SKM-1 treated with dmso at 0.1 percent for 144 hours (cell line): ENCODE measurements around the gene MROH8.
A peak's percentile ranks its signal among the peaks of the same experiment; 100 is the strongest.

Experiments
- DNase-seq: peaks from one replicate; lab custom pipeline; 2025; ENCODE audit not compliant: unreplicated experiment; lab: John Stamatoyannopoulos, UW

The MROH8 gene

DNA sequence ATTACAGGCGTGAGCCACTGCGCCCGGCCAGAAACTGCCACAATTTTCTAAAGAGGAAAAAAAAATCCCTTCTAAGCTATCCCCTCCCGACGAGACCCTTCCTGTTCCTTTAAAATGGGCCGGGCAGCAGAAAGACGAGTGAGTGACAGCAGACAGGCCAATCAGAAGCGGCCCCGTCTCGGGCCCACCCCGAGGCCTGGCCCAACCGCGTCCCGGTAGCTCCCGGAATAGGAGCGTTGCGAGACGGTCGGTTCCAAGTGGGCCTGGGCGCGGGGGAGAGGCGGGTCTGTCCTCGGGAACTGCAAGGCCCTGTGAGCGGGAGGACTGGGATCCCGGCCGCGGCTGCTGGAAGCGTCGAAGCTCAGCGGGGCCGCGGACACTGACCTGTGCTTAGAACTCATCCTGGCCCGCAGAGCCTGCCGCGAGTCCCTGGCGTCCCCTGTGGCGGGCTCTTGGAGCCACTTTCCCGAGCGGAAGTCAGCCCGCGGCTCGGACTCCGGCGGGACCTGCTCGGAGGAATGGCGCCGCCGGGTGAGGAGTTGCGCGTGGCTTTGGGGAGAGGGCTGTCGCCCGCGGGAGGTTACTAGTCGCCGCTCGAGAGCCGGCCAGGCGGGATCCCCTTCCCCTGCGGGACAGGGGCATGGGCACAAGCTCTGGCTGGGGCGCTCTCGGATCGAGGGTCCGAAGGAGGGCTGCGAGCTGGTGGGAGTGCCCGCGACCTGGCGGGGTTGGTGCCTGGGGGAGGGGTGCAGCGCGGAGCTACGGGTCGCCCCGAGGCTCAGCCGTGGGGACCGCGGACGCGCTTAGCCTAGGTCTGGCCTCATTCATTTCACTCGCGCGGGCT, at the start of gene MROH8, which contains the start of gene RPN2:
MROH8 (minus strand) TSS at position 710 of the 844 bp plus-strand sequence.
RPN2 (plus strand) TSS at position 492 of the 844 bp plus-strand sequence; CDS start at position 519, 27 bp downstream.
- peak; percentile 96 for DNase-seq

DNA sequence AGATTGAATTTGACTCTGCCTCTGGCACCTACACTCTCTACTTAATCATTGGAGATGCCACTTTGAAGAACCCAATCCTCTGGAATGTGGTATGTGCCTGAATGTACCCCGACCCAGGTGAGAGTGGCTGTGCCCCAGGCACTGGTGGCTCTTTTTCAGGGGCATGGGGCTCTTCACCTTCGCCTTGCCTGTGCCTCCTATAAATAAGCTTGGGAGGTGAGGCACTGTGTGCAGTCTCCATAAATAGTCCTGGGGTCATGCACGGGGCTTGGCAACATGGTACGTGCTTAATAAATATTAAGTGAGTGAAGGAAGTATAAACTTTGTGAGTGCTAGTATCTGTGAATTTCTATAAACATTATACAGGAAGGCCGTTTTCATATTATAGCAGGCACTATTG, 49.3 kb upstream of the MROH8 start:
- DNase-seq: no peak

DNA sequence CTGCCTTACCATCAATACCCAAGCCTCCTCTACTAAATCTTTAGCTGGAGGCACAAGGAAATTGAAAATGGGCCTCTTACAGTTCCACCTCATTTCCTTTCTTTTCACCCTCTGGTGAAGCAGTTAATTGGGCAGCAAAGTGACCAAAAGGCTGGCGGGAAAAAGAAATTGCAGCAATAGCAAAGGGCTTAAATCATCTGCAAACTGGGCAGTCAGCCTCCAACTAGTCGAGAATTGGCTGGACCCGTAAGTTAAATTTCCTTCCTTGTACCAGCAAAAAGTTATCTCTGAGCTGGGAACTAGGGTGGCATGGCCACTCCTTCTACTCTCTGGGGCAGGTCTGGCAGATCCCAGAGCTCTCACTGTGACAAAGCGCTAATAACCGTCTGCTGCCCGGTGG, 48.7 kb upstream of the MROH8 start:
- DNase-seq: no peak

DNA sequence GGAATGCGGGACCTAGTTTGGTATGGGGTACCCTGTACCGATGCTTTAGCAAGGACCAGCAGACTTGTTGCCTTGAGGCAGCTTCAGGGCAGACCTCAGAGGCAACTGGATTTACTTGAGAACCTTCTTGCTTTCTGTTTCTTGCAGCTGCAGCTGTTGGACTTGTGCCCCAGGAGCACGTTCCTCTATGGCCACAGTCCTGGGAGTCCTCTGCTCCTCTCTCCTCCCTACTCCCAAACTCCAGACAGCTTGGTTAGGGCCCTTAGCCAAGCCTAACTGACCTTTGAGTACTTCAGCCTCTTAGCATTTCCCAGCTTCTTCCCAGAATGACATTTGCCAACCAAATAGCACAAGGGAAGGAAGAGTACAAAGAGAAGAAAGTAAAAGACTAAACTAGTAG, 47.5 kb upstream of the MROH8 start:
- DNase-seq: no peak

DNA sequence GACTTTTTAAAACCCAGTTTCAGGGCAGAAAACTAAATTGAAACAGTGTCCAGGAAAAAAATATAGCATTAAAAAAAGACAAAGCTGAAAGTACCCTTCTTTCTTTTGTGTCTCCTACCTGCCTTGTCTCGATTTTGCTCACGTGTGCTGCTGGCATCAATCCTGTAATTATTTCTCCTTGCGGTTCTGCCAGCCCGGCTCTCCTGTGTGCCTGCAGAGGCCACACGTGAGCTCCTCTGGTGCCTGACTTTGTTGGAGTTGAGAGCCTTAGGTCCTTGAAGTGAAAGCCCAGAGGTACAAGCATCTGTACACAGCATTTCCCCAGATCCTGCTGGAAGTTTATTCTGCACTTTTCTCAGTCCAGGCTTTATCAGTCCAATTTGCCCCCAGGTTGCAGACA, 45.8 kb upstream of the MROH8 start:
- no peak for DNase-seq

DNA sequence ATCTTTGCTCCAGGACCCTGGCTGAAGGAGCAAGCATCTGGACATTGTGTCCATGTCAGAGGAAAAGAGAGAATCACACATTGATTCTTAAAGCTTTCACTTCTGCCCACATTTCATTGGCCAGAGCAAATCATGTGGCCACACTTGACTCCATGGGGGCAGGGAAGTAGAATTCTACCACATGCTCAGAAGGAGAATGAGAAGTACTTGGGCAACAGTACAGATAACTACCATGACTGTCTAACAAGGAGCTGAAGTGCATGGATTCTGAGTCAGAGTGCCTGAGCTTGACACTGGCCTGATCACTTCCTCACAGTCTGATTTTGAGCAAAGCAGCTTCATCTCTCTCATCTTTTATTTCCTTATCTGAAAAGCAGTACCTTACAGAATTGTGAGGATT, 43.7 kb upstream of the MROH8 start:
- DNase-seq: peak; percentile 91

DNA sequence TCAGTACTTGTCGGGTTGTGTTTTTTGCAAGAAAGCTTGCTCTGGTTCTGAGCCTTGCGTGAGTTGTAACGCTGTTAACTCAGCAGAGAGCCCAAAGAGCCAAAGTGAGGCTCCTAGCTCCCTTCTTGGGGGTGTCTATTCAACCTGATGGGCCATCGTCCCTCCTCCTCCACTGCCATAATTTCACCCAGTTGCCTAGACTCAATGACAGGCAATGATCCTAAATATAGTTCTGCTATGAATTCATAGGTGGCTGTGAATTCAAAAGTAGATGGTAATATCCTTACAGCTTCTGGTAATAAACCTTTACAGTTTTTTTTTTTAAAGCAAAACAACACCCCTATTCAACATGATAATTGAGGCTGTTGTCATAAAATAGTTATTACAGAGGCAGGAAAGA, 42.7 kb upstream of the MROH8 start:
- DNase-seq: no peak

DNA sequence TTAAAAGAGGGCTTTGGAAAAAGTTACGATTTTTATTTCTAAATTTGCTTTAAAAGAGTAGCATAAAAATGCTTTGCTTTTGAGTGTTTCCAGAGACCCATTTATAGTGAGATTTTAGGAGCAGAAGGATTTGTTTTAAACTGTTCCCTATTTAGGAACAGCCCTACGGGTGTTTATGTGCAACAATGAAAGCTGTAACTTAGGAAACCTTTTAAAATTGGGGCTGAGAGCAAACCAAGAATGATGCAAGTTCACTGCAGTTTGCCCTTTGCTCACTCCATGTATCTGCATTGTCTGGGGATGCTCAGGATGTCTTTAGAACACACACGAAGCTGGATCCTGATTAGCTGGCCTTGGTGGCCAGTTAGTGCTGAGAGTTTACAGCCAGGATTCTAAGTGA, 41.4 kb upstream of the MROH8 start:
- DNase-seq: no peak

DNA sequence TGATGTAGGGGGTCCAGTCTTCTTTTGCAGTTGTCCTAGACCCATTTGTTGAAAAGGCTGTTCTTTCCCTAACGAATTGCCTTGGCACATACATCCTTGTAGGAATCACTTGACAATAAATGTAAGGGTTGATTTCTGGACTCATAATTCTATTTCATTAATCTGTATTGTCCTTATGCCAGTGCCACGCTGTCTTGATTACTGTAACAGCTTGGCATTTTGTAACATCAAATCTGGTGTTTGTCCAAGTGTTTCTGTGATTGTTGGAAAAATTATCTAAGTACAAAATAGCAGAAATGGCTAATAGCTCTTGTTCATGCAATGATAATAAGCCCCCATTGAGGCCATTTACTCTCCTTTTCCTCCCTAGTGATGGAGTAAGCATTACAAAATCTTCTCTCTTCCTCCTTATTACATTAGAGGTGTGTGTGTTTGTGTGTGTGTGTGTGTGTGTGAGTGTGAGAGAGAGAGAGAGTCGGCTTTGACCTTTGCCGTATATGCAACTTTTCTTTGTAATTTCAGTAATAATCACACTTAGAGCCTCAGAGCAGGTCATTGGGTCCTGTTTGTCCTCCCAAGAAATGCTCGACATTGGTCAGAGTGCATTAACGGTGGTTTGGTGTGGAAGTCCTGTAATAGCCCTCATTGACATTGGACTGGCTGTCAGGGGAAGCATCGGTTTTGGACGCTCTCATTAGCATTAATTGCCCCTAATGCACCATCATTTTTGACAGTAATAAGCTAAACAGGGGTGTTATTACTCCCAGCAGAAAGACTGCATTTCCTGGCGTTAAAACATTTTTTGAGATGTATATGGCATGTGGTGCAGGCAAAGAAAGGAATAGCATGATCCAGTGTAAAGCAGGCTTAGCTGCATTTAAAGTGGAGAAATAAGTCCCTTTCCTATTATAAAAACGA, 40.7 kb upstream of the MROH8 start:
- no peak for DNase-seq

DNA sequence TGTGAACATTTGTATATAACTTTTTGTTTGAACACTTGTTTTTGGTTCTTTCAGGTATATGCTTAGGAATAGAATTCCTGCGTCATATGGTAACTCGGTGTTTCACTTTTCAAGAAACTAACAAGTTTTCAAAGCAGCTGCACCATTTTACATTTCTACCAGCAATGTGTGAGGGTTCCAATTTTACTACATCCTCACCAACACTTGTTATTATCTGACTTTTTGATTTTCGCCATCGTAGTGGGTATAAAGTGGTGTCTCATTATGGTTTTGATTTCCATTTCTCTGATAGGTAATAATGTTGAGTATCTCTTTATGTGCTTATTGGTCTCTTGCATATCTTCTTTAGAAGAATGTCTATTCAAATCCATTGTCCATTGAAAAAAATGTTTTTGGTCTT, 39.6 kb upstream of the MROH8 start:
- no peak for DNase-seq

DNA sequence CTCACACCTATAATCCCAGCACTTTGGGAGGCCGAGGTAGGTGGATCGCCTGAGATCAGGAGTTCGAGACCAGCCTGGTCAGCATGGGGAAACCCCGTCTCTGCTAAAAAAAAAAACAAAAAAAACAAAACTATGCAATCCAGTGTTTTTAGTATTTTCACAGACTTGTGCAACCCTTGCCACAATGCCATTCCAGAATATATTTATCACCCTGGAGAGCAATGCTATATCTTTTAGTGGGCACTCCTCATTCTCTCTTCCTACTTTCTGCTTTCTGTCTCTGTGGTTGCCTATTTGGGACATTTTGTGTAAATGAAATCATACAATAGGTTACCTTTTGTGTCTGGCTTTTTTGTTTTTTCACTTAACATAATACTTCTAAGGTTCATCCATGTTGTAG, 39.1 kb upstream of the MROH8 start:
- DNase-seq: no peak

DNA sequence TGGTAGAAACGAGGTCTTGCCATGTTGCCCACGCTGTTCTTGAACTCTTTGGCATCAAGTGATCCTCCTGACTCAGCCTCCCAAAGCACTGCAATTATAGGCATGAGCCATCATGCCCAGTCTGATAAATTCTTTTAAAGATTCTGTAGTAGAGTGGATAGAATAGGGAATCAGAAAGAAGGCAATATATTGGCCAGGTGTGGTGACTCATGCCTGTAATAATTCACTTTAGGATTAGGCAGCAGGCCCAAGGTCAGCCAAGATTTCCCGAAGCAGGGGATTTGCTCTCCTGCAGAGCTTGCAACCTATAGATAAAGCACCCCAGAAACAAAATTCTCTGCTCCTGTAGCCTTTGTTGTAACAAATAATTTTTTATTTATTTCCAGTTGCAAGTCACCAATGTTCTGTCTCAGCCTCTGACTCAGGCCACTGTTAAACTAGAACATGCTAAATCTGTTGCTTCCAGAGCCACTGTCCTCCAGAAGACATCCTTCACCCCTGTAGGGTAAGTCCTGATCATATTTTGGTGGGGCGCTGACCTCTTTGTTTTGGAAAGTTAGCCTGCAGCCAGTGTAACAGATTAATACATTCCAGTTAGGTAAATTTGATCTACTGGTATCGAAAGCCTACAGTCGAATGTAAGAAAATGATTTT, 30.4 kb upstream of the MROH8 start:
- no peak for DNase-seq

DNA sequence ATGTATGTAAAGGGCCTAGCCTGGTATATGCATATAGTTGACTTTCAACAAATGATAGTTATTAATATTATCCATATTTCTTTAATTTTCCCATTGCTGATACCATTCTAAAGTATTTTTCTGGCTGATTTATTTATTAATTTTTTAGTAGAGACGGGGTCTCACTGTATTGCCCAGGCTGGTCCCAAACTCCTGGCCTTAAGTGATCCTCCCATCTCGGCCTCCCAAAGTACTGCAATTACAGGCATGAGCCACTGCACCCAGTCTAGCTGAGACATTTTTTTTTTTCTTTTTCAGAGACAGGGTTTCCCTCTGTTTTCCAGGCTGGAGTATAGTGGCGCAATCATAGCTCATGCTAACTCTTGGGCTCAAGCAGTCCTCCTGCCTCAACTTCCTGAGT, 29.8 kb upstream of the MROH8 start:
- DNase-seq: no peak

DNA sequence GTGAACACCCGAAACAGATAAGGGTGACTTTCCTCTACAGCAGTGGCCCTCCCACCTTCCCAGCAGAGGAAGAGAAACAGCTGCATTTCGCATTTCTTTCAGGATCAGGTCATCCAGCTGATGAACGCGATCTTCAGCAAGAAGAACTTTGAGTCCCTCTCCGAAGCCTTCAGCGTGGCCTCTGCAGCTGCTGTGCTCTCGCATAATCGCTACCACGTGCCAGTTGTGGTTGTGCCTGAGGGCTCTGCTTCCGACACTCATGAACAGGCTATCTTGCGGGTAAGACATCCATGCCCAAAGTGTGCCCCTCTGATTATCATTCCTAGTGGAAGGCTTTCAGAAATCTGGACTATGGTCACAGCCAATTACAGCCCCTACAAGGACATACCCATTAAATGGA, 27.8 kb upstream of the MROH8 start:
- no peak for DNase-seq

DNA sequence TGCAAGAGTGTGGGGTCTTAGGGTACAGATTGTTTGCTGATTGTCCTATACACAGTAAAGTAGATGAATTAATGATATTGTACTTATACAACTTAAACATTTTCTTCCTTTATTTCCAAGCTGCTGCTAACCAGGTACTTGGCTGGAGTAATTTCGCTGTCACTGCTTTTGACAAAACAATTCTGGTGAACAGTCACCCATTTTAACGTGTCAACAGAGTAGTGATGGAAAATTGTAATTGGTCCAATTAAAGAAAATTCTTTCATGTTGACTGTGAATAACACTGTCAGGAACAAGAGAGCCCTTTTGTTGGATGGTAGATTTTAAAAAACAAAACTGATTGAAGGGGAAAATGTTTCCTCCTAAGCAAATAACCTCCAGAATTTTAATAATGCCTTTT, 26.4 kb upstream of the MROH8 start:
- no peak for DNase-seq

DNA sequence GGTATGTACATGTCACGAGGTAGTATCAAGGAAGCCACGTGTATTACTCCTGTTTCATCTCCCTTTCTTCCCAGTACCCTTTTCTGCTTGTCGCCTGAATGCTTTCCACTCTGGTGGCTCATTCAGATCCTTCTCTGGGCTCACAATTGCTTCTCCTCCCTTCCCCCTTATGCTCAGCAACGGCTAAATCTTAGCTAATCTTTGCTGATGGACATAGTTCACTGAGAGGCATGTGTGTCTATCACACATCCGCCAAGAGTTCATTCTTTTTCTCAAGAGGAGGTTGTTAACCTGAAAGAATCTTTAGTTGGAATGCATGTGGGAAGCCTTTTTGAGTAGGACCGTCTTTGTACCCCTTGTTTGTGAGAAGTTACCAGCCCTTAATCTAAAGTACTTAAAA, 25.8 kb upstream of the MROH8 start:
- DNase-seq: no peak

DNA sequence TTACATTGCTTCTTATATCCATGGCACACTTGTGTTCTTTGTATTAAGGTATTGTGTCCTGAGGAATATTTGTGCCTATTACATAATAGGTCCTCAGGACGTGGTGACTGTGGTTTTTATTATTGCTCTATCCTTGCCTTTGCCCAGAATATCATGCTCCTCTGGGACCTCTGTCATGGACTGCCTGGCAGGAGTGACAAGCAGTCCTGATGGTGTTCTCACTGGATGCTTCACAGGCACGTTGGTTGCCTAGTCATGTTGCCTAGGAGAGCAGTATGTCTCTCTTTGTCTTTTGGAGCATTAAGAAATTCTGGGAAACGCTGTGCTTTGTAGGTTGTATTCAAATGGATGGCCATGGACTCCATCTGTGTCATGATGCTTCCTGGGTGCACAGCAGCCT, 24.7 kb upstream of the MROH8 start:
- no peak for DNase-seq

DNA sequence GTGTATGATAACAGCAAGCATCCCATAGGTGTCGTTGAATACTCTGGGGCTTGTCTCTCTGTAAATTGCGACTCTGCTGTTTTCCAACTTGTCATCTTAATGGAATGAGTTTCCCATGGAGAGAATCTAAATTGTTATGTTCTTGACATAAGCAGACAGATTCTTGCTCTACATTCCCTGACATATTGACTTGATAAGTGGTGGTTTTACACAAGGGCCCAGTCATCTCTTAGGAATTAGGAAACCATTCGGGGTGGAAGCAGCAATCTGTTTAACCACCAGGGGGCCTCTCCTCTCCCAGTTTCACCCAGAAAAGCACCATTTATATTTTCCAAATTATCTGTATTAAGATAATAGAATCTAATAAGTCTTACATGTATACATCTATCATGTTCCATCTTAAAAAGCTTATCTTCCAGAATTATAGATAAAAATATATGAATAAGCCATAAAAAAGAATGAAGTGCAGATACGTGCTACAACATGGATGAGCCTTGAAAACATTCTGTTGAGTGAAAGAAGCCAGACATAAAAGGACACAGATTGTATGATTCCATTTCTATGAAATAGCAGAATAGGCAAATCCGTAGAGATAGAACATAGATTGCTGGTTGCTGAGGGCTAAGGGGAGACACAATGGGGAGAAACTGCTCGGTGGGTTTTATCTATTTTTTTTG, 23.1 kb upstream of the MROH8 start:
- peak; percentile 43 for DNase-seq

DNA sequence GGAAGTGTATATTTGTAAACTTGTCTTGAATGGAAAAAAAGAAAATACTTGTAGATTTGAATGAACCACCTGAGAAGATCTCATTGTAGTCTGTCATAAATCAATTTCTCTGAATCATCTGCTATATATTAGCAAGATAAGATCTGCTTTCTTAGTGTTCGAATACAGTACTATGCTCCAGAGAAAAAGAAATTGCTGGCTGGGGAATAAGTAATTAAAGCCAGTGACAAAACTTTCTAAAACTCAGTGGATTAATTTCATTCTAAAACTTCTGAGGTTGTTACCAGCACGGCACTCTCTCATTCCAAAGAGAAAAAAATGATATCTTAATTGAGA, 22.4 kb upstream of the MROH8 start:
- DNase-seq: no peak

DNA sequence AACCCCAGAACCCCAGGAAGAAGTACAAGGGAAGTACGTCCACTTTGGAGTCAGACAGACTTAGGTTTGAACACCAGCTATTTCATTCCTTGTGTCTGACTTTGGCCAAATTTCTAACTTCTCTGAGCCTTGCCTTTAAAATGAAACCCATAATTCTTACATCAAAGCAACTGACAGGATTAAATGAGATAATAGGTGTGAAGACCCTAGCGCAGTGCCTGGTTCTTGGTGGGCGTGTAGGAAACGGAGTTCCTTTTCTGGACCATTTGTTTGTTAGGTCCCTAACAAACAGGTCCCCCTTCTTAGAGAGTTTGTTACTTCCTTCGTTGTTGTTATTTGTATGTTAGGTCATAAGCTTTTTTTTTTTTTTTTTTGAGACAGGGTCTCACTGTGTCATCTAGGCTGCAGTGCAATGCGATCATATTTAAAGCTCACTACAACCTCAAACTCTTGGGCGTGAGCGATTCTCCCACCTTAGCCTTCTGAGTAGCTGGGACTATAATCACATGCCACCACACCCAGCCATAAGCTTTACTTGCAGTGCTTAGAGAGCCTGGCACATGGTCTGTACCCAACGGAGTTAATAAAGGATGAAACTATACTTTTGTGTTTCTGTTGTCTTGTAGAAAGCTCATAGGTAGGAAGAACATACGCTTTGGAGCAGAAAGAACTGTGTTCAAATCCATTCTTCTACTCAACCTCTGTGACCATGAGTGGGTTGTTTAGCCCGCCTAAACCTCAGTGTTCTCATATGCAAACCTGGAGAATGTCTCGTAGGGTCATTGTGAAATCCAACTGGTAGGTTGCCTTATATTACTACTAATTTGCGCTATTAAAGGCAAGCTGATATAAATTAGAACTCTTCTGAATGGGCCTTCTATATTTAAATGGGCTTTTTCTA, 21.8 kb upstream of the MROH8 start:
- no peak for DNase-seq
